Psoas muscle (tissue), 8 donors: ENCODE data around the gene DCHS2. TPM values are rescaled to one million over a fixed set of nuclear protein-coding genes. Genes with fewer than 3 reads are reported as not detected.

Source experiments
- ATAC-seq, 4 donors: fragments of 200-7000 bp; cut with Tn5 transposase; one replicate each; pipeline ENCODE4 v1.9.1; 2020; ENCODE audit warnings: moderate library complexity in 3 of 4, mild to moderate bottlenecking in 2 of 4
- DNase-seq, 2 donors: peaks; one replicate each; pipeline ENCODE4 v3.0.0-alpha.2; 2020
- H3K27ac ChIP-seq: fragments of 200-600 bp; one replicate; pipeline ENCODE4 v1.8.0; 2022
- H3K27me3 ChIP-seq, 3 donors: fragments of 200-600 bp in 1 of 3; one replicate each; pipeline versions ENCODE4 v1.6.1 to v1.8.0; 2013 to 2022; ENCODE audit warnings: low read length in 2 of 3, mild to moderate bottlenecking in 2 of 3, moderate library complexity in 1 of 3; ENCODE audit not compliant: insufficient read depth in 3 of 3
- H3K36me3 ChIP-seq, 2 donors: fragments of 200-600 bp in 1 of 2; one replicate each; pipeline versions ENCODE4 v1.6.1 to v1.8.0; 2013 to 2022; ENCODE audit warnings: low read depth in 1 of 2, mild to moderate bottlenecking in 1 of 2, moderate library complexity in 1 of 2; ENCODE audit not compliant: insufficient read depth in 1 of 2
- H3K4me1 ChIP-seq: fragments of 200-600 bp; one replicate; pipeline ENCODE4 v1.8.0; 2022
- H3K4me3 ChIP-seq: fragments of 200-600 bp; one replicate; pipeline ENCODE4 v1.8.0; 2022; ENCODE audit warnings: mild to moderate bottlenecking
- H3K9me3 ChIP-seq: fragments of 200-600 bp; one replicate; pipeline ENCODE4 v1.8.0; 2022
- WGBS, 3 donors: extraction: QIAGEN DNeasy Blood & Tissue Kit; methylation state at CpG; one replicate each; pipeline versions ENCODE4 v1.1.6 to v1.1.7; 2013; 5-methylcytosine and 5-hydroxymethylcytosine counted together
- intact Hi-C, 2 donors: fragments of 100-400 bp; cut with DNase I; formaldehyde crosslinking; loops; one replicate each; pipeline versions ENCODE4 v1.11.0 to v1.14.2; 2022
- polyA plus RNA-seq, 3 donors: library from polyadenylated mRNA; stranded (reverse); fragments of 200-250 nt; gene quantifications; one replicate each; pipeline ENCODE4 v1.2.3, GENCODE V29; 2013
- total RNA-seq, 4 donors: library from RNA; stranded (reverse); fragmentation: NEBNext Ultra II Directional in 2 of 4; extraction: Animal tissue kit (Norgen Biotek cat#: 25700) in 2 of 4; gene quantifications; one replicate each; pipeline versions ENCODE4 v1.2.1 to v1.2.4, GENCODE V29; 2021 to 2023
- TF ChIP-seq, protein P1 (sequence below): fragments of 200-600 bp; IDR thresholded peaks from one replicate; pipeline ENCODE4 v1.8.0; 2022; ENCODE audit warnings: antibody characterized with exemption
- donor health status: healthy with polysubstance abuse.
- donor health status: DM: no; HTN: no; CAD: no; lungs with moderate emphysema.
- donor health status: Bipolar disorder and iron deficiency.
- donor health status: healthy.
- donor health status: DM: yes; HTN: yes; CAD: no.
- donor health status: DM: no; HTN: no; CAD: no.
- donor health status: DM: no; HTN: no; CAD: no.
- donor health status: DM: yes; HTN: yes; CAD: no.

The DCHS2 gene
- total and polyA plus RNA-seq, 7 donors, result 0.01 to 0.84 (median 0.16) TPM; not detected in 1

DNA sequence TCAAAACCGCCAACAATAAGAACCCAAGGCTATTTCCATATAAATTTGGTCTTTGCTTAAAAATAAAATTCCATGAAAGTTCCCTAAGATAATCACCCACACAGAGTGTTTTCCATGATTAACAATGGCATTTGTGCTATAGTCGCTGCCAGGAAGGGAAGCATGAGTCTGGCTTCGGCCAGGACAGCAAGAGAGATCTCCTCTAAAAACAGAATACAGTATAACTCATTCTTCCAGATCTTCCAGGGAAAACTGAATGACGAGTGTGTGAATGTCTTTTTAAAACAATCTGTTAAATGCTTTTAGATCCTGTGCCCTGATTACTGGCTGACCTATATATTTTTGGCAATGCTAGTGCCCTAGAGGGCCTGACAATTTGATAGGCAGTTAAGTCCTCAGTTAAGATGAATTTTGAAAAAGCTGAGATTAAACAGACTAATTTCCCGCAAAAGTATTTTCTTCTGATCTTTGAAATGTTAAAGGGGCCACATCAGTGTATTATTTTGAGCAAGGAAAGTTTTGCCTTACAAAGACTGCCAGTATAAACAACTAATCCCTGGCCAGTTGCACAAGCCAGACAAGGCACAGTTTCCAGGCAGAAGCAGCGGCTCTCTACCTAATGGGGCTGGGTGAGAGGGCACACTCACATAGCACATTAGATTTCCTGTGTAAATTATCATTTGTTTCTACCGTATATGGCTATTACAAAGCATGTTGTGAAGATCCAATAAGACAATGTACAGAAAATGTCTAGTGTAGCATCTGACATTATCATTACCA lies 127.3 kb downstream of the DCHS2 start:
- peak in 1 of 2 donors; percentile 25 for DNase-seq
- no peak for ATAC-seq
- peaks cover 0 to 1% (median 0%) of the 10 kb centered on the region in 3 donors for H3K27me3 ChIP-seq
- intact Hi-C loops, result no loop called here
- H3K27ac ChIP-seq, result no peak overlapping the region
- H3K36me3 ChIP-seq, result no peaks in the 10 kb centered on the region
- no peak overlapping the region for H3K4me3 ChIP-seq
- no peaks in the 10 kb centered on the region for H3K9me3 ChIP-seq
- H3K4me1 ChIP-seq, result no peaks in the 10 kb centered on the region
- TF ChIP-seq, protein P1, sequence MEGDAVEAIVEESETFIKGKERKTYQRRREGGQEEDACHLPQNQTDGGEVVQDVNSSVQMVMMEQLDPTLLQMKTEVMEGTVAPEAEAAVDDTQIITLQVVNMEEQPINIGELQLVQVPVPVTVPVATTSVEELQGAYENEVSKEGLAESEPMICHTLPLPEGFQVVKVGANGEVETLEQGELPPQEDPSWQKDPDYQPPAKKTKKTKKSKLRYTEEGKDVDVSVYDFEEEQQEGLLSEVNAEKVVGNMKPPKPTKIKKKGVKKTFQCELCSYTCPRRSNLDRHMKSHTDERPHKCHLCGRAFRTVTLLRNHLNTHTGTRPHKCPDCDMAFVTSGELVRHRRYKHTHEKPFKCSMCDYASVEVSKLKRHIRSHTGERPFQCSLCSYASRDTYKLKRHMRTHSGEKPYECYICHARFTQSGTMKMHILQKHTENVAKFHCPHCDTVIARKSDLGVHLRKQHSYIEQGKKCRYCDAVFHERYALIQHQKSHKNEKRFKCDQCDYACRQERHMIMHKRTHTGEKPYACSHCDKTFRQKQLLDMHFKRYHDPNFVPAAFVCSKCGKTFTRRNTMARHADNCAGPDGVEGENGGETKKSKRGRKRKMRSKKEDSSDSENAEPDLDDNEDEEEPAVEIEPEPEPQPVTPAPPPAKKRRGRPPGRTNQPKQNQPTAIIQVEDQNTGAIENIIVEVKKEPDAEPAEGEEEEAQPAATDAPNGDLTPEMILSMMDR, result no peak
- WGBS, 3 donors, result 43 to 57% (median 47%) methylated on average over 7 of the region's 7 CpGs

DNA sequence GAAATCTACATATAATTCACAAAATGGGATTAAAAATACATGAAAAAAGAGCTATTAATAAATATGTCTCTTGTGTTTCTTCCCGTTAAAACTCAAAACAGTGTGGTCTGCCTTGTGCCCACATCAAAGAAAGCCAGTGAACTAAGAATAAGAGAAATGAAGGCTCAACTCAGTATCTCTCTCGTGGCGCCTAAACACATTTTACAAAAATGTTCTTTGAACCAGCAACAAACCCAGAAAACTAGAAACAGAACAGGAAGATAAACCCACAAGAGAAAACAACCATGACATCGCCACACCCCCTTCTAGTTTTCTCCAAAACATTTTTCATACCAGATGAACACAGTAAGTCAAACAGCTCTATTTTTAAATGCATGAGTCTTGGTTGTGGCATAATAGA lies 130.1 kb downstream of the DCHS2 start:
- Histone ChIP-seq H3K36me3 (no peaks in the 10 kb centered on the region), H3K4me3 (no peak overlapping the region), H3K27me3 (peaks cover 0 to 3% (median 0%) of the 10 kb centered on the region in 3 donors), H3K27ac (no peak overlapping the region), H3K9me3 (no peaks in the 10 kb centered on the region), H3K4me1 (no peaks in the 10 kb centered on the region)
- intact Hi-C loops, result no loop called here
- ATAC-seq, result no peak
- TF ChIP-seq, protein P1, result no peak
- DNase-seq, result no peak
- WGBS, 3 donors, result 73 to 87% (median 80%) methylated on average over 4 of the region's 4 CpGs

DNA sequence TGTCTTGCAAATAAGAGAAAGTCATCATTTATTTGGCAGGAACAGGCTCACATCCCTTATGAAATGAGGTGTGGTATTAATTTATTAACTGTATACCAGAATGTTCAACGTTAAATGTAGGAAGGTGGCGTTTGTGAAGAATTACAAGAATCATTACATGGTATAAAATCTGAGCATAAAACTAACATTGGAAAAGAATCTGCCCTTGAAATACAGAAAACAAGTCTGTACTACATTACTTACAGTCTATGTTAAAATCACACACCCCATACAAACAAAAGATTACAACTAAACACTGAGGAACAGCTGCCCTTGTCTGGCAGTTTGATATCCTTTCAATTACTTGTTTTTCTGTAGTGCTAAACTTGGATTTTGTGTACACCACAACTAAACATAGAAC lies 131.1 kb downstream of the DCHS2 start:
- WGBS, 3 donors, result 37 to 64% (median 42%) methylated on average over 2 of the region's 2 CpGs
- ATAC-seq, result no peak

DNA sequence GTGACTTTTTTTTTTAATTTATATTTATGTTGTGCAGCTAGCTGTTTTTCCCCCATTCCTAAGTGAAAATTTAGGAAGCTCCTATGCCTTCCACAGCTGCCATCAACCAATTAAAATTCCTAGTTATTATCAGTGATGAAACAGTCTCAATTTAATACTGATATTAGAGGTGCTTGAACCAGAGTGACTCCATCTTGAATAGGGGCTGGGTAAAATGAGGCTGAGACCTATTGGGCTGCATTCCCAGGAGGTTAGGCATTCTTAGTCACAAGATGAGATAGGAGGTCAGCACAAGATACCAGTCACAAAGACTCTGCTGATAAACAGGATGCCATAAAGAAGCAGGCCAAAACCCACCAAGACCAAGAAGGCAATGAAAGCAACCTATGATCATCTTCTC lies 136.7 kb downstream of the DCHS2 start:
- DNase-seq (no peak), ATAC-seq (no peak)
- Histone ChIP-seq H3K4me1 (no peaks in the 10 kb centered on the region), H3K27ac (no peak overlapping the region), H3K4me3 (no peak overlapping the region), H3K27me3 (peaks cover 0 to 3% (median 0%) of the 10 kb centered on the region in 3 donors), H3K36me3 (no peaks in the 10 kb centered on the region), H3K9me3 (no peaks in the 10 kb centered on the region)
- TF ChIP-seq, protein P1, result no peak
- intact Hi-C loops, result no loop called here

More for the DNA sequence above, 131.1 kb downstream of the DCHS2 start:
- TF ChIP-seq, protein P1, result no peak
- Histone ChIP-seq H3K27ac (no peak overlapping the region), H3K4me3 (no peak overlapping the region), H3K36me3 (no peaks in the 10 kb centered on the region), H3K9me3 (no peaks in the 10 kb centered on the region), H3K4me1 (no peaks in the 10 kb centered on the region), H3K27me3 (peaks cover 0 to 3% (median 0%) of the 10 kb centered on the region in 3 donors)
- intact Hi-C loops, result no loop called here
- DNase-seq, result no peak

DNA sequence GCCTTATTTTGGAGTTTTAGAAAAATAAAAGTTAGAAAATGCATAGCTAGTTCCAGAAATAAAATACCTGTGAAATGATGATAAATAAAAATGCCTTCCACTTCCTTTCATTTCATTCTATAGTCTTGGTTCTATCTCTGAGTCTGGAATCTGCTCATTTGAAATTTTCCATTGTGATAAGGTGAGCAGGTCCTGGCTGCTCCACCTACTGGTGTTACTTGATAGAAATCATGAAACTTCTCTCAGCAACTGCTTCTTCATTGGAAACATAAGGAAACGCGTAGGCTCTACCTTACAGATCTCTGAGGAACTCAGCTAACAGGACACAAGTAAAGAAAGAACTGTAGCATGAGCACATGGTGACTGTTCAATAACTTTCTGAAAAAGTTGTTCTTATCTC lies 141.8 kb downstream of the DCHS2 start:
- Histone ChIP-seq H3K9me3 (no peaks in the 10 kb centered on the region), H3K27ac (no peak overlapping the region), H3K27me3 (no peaks in the 10 kb centered on the region), H3K36me3 (no peaks in the 10 kb centered on the region), H3K4me3 (no peak overlapping the region), H3K4me1 (no peaks in the 10 kb centered on the region)
- 40 to 73% (median 66%) methylated on average over 2 of the region's 2 CpGs for WGBS, 3 donors
- TF ChIP-seq, protein P1, result no peak
- DNase-seq (no peak), ATAC-seq (no peak)
- intact Hi-C loops, result no loop called here
